ENCODE measurements around the gene NGDN.

DNA sequence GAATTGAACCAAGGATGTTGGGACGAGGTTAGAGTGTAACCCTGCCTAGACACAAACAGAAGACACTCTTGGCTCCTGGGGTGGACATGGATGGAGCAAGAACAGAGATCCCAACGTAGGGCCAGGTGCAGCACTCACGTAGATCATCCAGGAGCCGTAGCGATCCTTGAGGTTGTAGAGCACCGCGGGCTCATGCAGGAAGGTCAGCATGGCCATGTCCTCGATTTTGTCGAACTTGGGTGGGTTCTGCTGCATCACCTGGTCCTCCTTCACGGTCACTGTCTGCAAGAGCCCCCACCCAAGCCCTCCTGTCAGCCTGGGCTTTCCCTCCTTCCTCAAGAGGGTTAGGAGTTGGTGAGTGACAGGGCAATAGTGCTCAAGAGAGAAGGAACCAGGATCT lies 36.6 kb upstream of the NGDN start:
- TF ChIP-seq ELF4 (IDR thresholded peaks at IDR 0.05) (no peak), BHLHE40 (IDR thresholded peaks at IDR 0.05; ENCODE audit: borderline replicate concordance) (no peak), SP1 (IDR thresholded peaks at IDR 0.05) (no peak), FOXA1 (IDR thresholded peaks at IDR 0.05) (no peak), CTBP1 (IDR thresholded peaks at IDR 0.05; ENCODE audit: borderline replicate concordance) (no peak)

Measured in HEK293T (cell line).